EL (cell line): ENCODE data around the gene CXCL14.

Experiments
- DNase-seq: peaks from one replicate; pipeline ENCODE4 v3.0.0-alpha.2; 2016

CXCL14 gene

DNA sequence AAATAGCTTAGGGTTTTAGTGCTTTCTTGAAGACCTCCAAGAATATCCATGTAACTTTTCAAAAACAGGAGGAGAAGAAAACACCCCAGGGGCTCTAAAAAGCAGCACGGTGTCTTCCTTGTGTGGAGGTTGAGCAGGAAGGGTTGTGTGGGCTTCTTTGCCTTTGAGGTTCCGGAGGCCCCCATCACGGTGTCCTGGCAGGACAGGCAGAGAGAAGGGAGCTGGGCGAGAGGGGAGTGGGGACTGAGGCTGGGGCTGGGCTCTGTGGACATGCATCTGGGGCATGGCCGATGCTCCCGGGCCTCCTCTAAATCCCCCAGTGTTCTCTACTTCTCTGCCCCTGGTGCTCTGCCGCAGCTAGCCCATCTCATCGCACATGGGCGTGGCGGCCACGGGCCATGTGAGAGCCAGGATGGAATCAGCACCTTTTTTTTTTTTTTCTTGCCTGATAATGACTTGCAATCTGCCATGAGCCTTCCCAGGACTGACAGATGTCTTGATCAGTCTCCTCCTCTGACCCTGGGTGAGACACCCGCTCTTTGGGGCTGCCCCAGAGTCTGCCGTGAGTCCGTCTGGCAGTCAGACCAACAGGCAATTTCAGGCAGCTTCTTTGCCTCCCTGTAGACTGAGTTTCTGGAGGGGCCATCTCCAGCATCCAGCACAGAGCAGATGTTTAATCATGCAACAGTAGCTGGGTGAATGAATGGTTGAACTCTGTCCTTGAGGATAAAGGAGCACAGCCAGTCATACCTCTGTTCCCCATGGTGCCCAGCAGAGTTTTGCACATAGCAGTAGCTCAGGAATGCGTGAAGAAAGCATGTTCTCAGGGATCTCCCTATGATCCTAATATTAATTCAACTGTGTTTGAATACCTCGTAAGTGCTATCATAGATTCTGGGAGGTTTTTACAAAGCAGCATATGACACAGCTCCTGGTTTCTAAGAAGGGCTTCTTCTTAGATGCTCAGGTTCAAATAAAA is 12.1 kb downstream of the CXCL14 start:
- DNase-seq: no peak

GRCh38 chr5:135565725-135566421 is 12.9 kb downstream of the CXCL14 start:
- peak; percentile 64 for DNase-seq

GRCh38 chr5:135565266-135565665 is 13.5 kb downstream of the CXCL14 start:
- DNase-seq: no peak

DNA sequence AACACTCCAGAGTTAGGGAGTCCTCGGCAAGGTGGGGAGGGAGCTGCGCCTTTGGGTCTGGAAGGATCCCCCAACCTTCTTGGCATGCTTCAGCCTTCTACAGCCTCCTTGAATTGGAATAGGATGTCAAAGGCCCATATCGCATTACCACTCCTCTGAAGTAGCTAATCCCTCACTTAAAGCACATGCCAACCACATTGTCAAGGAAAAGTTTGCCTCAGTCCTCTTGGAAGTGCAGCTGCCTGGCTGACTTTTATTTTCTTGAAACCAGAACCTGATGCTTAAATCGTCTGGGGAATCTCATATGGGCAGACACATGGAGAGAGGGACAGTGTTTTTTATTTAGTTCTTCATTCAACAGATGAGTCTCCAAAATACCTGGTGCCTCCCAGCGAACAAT is 14.5 kb downstream of the CXCL14 start:
- no peak for DNase-seq

DNA sequence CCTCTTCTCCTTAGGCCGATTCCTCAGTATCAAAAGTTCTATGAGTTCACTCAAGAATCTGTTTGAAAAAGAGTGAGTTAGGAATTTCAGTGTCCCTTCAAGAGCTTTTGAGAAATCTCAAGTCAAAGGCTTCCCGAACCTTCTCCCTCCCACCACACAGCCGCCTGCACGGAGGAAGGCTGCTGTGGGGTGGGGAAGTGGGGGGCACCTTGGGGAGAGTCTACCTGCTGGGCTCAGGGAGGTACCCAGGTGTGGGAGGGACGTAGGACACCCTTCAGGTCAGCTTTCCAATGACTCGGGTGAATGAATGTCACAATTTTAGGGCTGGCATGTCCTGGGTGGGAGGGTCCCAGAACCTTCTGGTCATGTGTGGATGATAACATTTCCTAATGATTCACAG is 17.5 kb downstream of the CXCL14 start:
- DNase-seq: no peak

DNA sequence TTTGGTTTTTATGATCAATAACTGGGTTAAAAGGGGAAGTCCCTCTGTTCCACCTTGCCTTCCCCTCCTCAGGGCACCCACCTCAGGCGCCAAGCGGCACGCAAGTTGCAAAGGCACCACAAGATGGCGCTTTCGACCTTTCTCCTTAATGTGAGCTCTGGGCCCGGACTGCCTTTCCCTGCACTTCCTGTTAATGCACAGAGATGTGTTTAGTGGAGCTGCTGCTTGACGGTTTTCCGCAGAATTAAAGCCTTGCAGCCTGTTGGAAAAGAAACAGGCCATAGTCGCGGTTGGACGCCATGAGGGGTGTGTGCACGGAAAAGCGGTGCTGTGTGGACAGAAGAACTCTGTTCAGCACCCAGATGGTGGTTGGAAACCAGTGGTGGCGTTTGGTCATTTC is 17.9 kb downstream of the CXCL14 start:
- peak; percentile 76 for DNase-seq

DNA sequence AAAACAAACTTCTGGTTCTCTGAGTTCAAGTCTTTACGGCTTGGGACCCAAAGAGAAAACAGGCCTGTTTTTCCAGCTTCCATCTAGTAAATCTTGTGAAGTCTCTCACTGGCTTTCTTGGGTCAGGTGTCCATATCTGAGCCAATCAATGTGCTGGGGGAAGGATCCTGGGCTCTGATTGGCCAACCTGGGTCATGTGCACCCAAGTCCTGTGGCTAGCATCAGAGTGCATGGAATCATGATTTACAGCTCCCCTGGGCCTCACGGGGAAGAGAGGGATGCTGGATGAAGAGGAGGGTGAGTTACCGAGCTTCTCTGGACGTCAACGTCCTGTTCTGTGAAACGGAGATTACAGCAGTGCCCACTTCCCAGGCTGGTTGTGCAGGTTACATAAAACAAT is 19.4 kb downstream of the CXCL14 start:
- peak; percentile 36 for DNase-seq

- no peak for DNase-seq
These were observed 21.5 kb downstream of the CXCL14 start for GRCh38 chr5:135557076-135557838.

GRCh38 chr5:135556620-135557019 is 22.2 kb downstream of the CXCL14 start:
- DNase-seq: no peak

DNA sequence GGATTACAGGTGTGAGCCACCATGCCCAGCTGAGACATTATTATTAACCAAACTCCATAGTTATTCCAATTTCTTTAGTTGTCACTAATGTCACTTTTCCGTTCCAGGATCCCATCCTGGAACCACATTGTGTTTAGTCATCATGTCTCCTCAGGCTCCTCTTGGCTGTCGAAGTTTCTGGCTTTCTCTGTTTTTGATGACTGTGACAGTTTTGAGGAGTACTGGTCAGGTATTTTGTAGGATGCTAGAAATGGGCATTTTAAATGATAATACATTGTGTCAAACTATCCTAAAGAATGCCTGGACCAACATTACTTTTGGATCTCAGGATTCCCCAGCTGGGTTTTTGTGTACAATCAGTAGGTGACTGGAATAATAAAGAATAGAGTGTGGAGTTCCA is 23.3 kb downstream of the CXCL14 start:
- no peak for DNase-seq

- peak; percentile 62 for DNase-seq
These were observed 24.9 kb downstream of the CXCL14 start for GRCh38 chr5:135553688-135554462.

DNA sequence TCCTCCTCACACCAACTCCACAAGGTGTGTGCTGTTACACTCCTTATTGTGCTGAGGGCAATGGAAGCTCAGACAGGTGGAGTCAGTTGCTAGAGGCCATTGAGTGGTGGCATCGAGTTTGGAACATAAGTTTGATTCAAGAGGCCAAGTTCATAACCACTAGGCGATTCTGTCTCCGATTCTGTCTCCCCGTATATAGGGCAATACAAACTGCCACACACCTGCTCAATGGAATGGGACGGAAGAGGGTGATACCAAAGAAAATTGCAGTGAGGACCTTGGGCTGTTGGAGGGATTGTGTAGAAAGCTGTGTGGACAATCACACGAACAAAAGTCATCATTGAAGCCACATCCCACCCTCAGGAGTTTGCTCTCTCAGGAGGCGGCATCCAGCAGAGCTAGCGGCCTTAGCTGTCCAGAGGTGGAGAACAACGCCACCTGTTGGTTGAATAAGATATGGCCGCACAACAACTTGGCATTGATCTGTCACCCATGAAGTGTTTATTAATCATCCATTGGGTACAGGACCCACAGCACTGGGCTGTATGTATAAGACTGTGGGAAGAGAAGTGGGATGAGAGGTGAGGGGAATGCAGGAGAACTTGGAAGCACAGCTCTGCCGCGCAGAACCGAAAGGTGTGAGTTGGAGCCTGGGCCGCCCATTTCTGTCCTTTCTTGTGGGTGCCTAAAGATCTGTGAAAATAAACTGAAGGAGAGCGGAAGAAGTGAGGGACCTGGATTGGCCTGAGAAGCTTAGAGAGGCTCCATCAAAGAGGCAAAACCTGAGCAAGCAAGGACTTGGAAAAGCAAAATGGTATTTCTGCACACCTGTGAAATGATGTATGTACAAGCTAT is 27.0 kb downstream of the CXCL14 start:
- DNase-seq: peak; percentile 69

DNA sequence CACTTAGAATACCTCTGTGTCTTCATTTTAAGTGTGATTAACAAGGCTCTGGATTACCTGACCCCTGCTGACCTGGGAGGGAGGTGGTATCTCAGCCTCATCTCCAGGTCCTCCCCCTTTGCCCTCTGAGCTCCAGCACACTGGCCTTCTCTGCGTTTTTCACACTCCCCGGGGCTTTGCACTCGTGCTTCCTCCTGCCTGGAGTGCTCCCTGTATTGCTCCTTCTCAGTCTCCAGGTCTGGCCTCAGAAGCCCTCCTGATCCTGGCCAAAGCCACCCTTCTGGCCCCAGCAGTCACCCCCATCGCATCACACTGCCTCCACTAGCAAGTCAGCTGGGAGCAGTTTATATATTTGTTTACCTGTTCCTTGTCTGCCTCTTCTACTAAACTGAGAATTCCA is 29.4 kb downstream of the CXCL14 start:
- no peak for DNase-seq

DNA sequence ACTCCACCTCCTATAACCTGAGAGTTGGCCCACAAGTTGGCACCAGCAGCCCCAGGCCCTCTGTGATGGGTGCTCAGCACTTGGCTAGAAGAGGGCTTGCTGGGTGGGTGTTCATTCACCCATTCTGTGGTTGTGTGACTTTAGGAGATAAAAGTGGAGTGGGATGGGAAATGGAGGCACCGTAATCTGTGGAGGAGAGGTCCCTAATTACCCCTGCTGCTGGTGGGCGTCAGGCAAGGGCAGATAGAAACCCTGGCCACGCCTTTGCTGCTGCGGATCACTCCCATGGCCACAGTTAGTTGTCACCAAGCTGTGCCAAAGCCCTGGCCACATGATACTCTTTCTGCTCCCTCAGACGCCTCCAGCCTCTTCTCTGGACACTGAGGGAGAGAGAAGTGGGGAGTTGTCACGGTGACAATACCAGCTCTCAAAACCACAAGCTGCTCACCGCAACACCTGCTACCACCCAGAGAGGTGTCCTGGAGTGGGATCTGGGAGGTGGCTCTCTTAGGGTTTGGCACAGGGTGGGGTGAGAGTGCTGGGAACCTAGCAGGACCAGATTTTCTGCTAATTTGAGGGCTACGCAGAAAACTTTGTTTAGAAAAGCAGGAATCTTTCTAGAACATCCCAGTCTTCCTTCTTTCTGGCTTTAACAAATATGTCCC is 31.1 kb downstream of the CXCL14 start:
- DNase-seq: no peak

DNA sequence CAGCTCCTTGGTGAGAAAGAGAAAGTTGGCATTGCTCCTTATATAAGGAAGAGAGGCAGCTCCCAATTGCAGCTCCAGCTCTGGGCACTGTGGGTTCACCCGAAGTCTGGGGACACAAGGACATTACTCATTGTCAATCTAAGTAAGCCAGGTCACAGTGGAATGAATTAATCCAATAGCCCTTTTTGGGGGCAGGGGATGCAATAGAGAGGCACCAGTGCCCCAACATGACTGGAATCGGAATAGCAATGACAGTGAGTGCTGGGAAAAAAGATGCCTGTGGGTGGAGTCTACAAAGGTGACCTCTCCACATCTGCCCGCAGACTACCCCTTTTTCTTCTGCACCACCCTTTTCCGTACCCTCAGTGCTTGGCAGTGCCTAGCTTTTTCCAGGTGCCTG is 31.9 kb downstream of the CXCL14 start:
- DNase-seq: no peak

DNA sequence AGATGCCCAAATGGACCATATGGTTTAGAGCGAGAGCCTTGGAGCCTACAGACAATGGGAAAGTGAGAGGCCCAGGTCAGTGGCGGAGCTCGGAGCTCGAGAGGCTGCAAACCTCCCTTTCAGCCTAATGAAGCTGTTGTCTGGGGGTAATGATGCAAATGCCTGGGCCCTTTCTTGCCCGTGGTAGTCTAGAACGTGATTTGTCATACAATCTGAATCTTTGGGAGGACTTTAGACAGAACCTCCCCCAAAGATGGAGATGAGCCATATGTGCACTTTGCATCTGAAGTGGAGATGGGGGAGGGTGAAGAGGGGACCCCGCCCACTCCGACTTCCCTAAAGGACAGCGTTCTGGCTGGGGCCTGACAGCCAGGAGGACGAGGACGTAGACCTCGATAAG is 32.7 kb downstream of the CXCL14 start:
- no peak for DNase-seq

- no peak for DNase-seq
These were observed 33.7 kb downstream of the CXCL14 start for GRCh38 chr5:135545099-135545498.

GRCh38 chr5:135543485-135544304 is 35.1 kb downstream of the CXCL14 start:
- peak; percentile 31 for DNase-seq

DNA sequence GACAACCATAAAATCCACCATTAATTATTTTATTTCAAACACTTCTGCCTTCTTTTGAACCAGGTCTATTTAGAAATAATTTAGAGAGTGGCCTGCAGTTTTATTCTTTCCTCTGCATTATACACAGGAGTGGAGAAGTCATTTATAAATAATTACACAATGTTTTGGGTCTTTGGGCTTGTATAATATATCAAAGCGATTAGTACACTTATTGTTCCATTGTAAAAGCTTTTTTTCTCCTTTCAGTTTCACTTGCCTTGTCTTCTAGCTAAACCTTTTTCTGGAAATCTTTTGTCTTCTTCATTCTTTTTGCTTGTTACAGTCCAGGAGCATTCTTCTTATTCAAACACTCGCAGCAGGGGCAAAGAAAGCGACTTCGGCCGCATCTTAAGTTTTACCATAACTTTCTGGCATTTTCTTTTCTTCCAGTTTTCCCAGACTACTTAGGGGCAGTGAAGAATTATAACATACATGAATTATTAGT is 35.7 kb downstream of the CXCL14 start:
- no peak for DNase-seq
